Astrocyte of the cerebellum (primary cell): ENCODE results near the gene UMOD.

Source experiments
- DNase-seq: peaks from one replicate; pipeline ENCODE4 v3.0.0-alpha.2; 2011; ENCODE audit warnings: low read depth
- H3K4me3 ChIP-seq: 2 replicates; pipeline ENCODE4 v1.5.1; 2011; ENCODE audit warnings: mild to moderate bottlenecking, low read depth, low read length, moderate library complexity
- in situ Hi-C: cut with HindIII; loops from 2 replicates; pipeline ENCODE4 v1.10.0; 2017; ENCODE audit warnings: low sequenced_read_pairs
- TF ChIP-seq, protein P1 (sequence below): IDR thresholded peaks from 2 replicates; pipeline ENCODE4 v1.5.1; 2012; ENCODE audit warnings: low read length, low read depth, moderate library complexity, mild to moderate bottlenecking; ENCODE audit errors: missing control alignments

UMOD gene

DNA sequence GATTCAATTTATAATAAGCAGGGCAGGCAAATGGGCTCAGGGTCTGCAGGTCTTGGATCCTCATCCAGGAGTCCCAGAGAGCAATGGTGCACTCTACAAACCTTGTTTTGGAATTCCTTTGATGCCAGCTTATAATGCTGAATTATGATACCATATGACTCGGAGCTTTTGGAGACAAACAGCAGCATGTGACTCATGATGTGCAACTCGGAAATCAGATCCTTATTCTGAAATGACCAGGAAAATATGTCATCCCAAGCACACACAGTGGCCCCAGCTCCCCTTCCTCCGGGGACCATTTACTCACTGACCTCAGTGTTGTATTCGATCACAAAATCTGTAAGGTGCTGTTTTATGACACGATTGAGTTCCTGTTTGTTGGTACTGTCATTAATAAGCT is 20.2 kb upstream of the UMOD start:
- in situ Hi-C loops: no loop called here
- H3K4me3 ChIP-seq: no peak overlapping the region

DNA sequence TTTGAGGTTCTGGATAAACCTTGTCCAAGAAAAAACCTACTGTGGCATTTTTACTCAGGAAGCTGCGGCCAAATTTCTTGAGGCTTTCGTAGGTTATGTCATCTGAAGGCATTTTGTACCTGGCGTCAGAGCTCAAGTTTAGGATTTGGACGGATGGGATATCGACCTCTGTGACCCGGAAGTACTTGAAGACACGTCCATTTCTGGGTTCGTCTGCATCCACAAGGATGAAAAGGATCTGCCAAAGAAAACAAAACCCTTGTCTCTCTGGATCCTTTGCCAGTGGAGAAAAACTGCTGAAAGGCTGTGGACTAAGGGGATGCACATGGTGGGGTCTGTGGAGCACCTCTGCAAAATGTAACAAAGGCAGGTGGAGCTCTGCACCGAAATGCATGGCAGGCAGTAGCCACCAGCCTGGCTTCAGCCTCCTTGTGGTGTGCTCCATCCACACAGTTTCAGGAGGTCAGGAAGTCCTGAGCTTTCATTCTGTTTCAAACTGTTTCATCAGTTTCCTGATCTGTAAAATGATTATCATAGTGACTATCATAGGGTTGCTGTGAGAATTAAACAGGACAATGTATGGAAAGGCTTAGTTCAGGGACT is 17.0 kb upstream of the UMOD start:
- no peak overlapping the region for H3K4me3 ChIP-seq
- TF ChIP-seq, protein P1, sequence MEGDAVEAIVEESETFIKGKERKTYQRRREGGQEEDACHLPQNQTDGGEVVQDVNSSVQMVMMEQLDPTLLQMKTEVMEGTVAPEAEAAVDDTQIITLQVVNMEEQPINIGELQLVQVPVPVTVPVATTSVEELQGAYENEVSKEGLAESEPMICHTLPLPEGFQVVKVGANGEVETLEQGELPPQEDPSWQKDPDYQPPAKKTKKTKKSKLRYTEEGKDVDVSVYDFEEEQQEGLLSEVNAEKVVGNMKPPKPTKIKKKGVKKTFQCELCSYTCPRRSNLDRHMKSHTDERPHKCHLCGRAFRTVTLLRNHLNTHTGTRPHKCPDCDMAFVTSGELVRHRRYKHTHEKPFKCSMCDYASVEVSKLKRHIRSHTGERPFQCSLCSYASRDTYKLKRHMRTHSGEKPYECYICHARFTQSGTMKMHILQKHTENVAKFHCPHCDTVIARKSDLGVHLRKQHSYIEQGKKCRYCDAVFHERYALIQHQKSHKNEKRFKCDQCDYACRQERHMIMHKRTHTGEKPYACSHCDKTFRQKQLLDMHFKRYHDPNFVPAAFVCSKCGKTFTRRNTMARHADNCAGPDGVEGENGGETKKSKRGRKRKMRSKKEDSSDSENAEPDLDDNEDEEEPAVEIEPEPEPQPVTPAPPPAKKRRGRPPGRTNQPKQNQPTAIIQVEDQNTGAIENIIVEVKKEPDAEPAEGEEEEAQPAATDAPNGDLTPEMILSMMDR: no peak
- in situ Hi-C loops: no loop called here
- DNase-seq: no peak

More for the DNA sequence above, 20.2 kb upstream of the UMOD start:
- TF ChIP-seq, protein P1: no peak
- no peak for DNase-seq

DNA sequence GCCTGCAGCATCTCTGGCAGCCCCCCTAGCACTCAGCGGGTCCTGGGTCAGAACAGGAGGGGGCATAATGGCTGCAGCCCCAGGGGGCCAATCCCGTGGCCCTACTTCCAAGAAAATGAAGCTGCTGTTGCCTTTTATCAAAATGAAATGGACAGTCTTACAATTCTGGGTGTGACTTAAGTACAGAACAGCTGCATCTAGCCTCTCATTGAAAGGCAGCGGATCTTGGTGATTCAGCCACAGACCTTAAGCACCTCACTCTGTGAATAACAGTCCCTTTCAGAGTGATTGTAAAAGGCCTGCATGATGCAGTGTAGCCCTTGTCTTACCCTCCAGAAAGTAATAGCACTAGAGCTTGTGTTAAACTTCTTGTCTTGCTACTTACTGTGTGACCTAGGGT is 11.5 kb upstream of the UMOD start:
- H3K4me3 ChIP-seq: no peak overlapping the region
- in situ Hi-C loops: no loop called here
- TF ChIP-seq, protein P1: no peak
- DNase-seq: no peak

DNA sequence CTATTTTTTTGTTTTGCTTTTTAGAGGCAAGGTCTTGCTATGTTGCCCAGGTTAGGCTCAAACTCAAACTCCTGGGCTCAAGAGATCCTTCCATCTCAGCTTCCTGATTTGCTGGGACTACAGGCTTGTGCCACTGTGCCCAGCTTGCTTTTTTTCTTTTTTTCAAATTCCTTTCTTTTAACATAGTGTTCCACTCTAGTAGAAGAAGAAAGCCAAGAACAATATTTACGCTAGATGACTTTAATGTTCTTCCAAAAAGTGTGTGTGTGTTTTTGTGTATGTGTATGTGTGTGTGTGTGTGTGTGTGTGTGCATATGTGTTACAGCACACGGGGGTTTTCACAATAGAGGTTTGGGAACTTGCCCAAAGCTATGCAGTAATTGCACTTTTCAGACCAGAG is 10.7 kb upstream of the UMOD start:
- H3K4me3 ChIP-seq: no peak overlapping the region
- no peak for DNase-seq
- in situ Hi-C loops: no loop called here
- TF ChIP-seq, protein P1: no peak

DNA sequence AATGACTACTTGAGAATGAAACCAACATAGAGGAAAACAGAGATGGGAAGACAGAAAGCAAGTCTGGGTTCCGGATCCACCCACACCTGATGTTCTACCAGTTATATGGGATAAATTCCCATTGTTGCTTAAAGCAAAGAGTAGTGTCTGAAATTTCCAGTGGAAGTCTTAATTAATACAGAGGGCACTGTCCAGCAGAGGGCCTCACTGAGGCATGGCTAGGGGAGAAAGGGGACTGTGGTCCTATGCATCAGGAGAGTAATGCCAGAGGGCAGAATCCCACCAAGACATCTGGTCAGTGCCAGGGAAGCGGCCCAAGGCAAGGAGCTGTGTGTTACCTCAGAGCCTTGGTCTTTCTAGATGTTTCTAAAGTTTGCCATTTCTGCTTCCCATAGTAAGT is 7.5 kb upstream of the UMOD start:
- TF ChIP-seq, protein P1: no peak
- H3K4me3 ChIP-seq: no peak overlapping the region
- DNase-seq: no peak
- in situ Hi-C loops: no loop called here

DNA sequence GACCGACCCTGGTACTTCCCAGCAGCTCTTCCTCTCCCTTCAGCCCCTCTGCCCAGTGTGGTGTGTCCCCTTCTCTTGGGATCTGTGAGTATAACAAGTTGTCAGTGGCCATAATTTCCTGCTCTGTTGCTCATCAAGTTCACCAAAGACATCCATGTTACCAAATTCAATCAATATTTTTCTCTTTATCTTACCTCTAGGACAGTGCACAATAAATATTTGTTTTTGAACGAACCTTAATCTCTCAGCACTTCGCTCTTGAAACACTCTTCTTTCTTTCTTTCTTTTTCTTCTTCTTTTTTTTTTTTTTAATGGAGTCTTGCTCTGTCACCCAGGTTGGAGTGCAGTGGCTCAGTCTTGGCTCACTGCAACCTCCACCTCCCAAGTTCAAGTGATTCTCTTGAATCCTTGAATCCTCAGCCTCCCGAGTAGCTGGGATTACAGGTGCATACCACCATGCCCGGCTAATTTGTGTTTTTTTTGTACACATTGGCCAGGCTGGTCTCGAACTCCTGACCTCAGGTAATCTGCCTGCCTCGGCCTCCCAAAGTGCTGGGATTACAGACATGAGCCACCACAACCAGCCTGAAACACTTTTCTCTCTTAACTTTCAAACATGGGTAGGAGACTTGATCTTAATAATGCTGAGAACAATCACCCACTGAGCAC is 2.7 kb upstream of the UMOD start:
- H3K4me3 ChIP-seq: no peak overlapping the region
- TF ChIP-seq, protein P1: no peak
- no peak for DNase-seq
- in situ Hi-C loops: no loop called here
